Caco-2 (cell line): ENCODE measurements around the gene GP9. TPM values are rescaled to one million over a fixed set of nuclear protein-coding genes. Genes with fewer than 3 reads are reported as not detected.

Experiments used
- BruUV-seq: library from RNA; stranded (reverse); fragments of 400-500 nt; replicated peaks from 2 replicates; lab custom pipeline; 2021; lab: Mats Ljungman, UMichigan
- CTCF ChIA-PET: fragments of 300-600 bp; sonication (Branson Sonifier 250); formaldehyde crosslinking; loops from one replicate; lab custom pipeline; 2022; ENCODE audit warnings: antibody characterized with exemption; lab: Charles Lee
- POLR2A ChIA-PET: fragments of 300-600 bp; sonication (Branson Sonifier 250); formaldehyde crosslinking; loops from one replicate; lab custom pipeline; 2022; ENCODE audit warnings: antibody characterized with exemption; lab: Charles Lee
- DNase-seq, 2 experiments: peaks; one replicate each; pipeline versions ENCODE4 v3.0.0 to v3.0.0-alpha.2; 2020 to 2022
- H3K27me3 ChIP-seq: replicated peaks from 2 replicates; pipeline ENCODE4 v1.6.0; 2011; ENCODE audit warnings: low read length; ENCODE audit not compliant: control insufficient read depth, insufficient read depth
- H3K36me3 ChIP-seq: 2 replicates; pipeline ENCODE4 v1.5.1; 2011; ENCODE audit warnings: low read length; ENCODE audit not compliant: control insufficient read depth, insufficient read depth
- H3K4me1 ChIP-seq: fragments of 250-450 bp; sonication (Bioruptor Pico); 2 replicates; pipeline ENCODE4 v1.5.1; 2020; ENCODE audit warnings: mild to moderate bottlenecking
- H3K4me3 ChIP-seq: 2 replicates; pipeline ENCODE4 v1.5.1; 2011; ENCODE audit warnings: low read depth, mild to moderate bottlenecking, control low read depth, low read length
- H3K9me3 ChIP-seq: fragments of 250-450 bp; sonication (Bioruptor Pico); 2 replicates; pipeline ENCODE4 v1.5.1; 2020; ENCODE audit warnings: mild to moderate bottlenecking, moderate library complexity
- H3K27ac Mint-ChIP-seq: one replicate; pipeline ENCODE4 v1.8.0; 2022; ENCODE audit warnings: mixed read lengths; ENCODE audit not compliant: unreplicated experiment
- H3K27me3 Mint-ChIP-seq: one replicate; pipeline ENCODE4 v1.8.0; 2022; ENCODE audit warnings: mixed read lengths; ENCODE audit not compliant: insufficient read depth, unreplicated experiment
- H3K36me3 Mint-ChIP-seq: one replicate; pipeline ENCODE4 v1.8.0; 2022; ENCODE audit warnings: mild to moderate bottlenecking, mixed read lengths; ENCODE audit not compliant: insufficient read depth, unreplicated experiment
- H3K4me1 Mint-ChIP-seq: one replicate; pipeline ENCODE4 v1.8.0; 2022; ENCODE audit warnings: low read depth, mixed read lengths; ENCODE audit not compliant: unreplicated experiment
- H3K4me3 Mint-ChIP-seq: one replicate; pipeline ENCODE4 v1.8.0; 2022; ENCODE audit warnings: mild to moderate bottlenecking, moderate library complexity, mixed read lengths; ENCODE audit not compliant: unreplicated experiment
- H3K9me3 Mint-ChIP-seq: one replicate; pipeline ENCODE4 v1.8.0; 2022; ENCODE audit warnings: mixed read lengths; ENCODE audit not compliant: unreplicated experiment
- intact Hi-C: fragments of 100-400 bp; cut with micrococcal nuclease; formaldehyde crosslinking; loops from one replicate; pipeline ENCODE4 v1.10.0; 2022; ENCODE audit not compliant: unreplicated experiment
- total RNA-seq: library from RNA; stranded (reverse); gene quantifications from 2 replicates; pipeline ENCODE4 v1.2.3, GENCODE V29; 2022
- TF ChIP-seq, protein P1 (sequence below), 2 experiments: fragments of 200-600 bp in 1 of 2; IDR thresholded peaks; 1 replicate in 1 of 2; 2 replicates in 1 of 2; pipeline versions ENCODE4 v1.5.1 to v1.8.0; 2011 to 2022; ENCODE audit warnings: antibody characterized with exemption in 1 of 2, control low read depth in 1 of 2, inconsistent platforms in 1 of 2, low read depth in 1 of 2, low read length in 1 of 2, mild to moderate bottlenecking in 1 of 2, moderate library complexity in 1 of 2; ENCODE audit not compliant: insufficient read depth in 1 of 2, severe bottlenecking in 1 of 2, unreplicated experiment in 1 of 2

The GP9 gene
- total RNA-seq, 1 experiment from 2014 or later, result not detected

GRCh38 chr3:129014793-129015345 lies 45.7 kb upstream of the GP9 start:
- H3K4me1 ChIP-seq, result peaks cover 11% of the 10 kb centered on the region; the same call in 1 of the 2 replicates
- Mint-ChIP-seq H3K4me1 (no peaks in the 10 kb centered on the region), H3K36me3 (no peaks in the 10 kb centered on the region), H3K4me3 (no peak overlapping the region), H3K27me3 (no peaks in the 10 kb centered on the region), H3K9me3 (no peaks in the 10 kb centered on the region), H3K27ac (no peak overlapping the region)
- H3K4me3 ChIP-seq, result no peak overlapping the region
- H3K36me3 ChIP-seq, result no peaks in the 10 kb centered on the region
- DNase-seq, result no peak
- intact Hi-C loops, result loop anchor here (5.0 kb wide), 1 partner anchor 43 kb away; no protein-coding TSS in a partner anchor
- POLR2A ChIA-PET, result no interaction called here
- H3K27me3 ChIP-seq, result no peaks in the 10 kb centered on the region
- no peaks in the 10 kb centered on the region for H3K9me3 ChIP-seq
- CTCF ChIA-PET, result no interaction called here
- BruUV-seq, result no TSS peak
- TF ChIP-seq, protein P1, sequence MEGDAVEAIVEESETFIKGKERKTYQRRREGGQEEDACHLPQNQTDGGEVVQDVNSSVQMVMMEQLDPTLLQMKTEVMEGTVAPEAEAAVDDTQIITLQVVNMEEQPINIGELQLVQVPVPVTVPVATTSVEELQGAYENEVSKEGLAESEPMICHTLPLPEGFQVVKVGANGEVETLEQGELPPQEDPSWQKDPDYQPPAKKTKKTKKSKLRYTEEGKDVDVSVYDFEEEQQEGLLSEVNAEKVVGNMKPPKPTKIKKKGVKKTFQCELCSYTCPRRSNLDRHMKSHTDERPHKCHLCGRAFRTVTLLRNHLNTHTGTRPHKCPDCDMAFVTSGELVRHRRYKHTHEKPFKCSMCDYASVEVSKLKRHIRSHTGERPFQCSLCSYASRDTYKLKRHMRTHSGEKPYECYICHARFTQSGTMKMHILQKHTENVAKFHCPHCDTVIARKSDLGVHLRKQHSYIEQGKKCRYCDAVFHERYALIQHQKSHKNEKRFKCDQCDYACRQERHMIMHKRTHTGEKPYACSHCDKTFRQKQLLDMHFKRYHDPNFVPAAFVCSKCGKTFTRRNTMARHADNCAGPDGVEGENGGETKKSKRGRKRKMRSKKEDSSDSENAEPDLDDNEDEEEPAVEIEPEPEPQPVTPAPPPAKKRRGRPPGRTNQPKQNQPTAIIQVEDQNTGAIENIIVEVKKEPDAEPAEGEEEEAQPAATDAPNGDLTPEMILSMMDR (IDR thresholded peaks at IDR 0.05; ENCODE audit: insufficient read depth in 1 of 2, low read depth in 1 of 2, low read length in 1 of 2, severe bottlenecking in 1 of 2, unreplicated experiment in 1 of 2), result no peak

DNA sequence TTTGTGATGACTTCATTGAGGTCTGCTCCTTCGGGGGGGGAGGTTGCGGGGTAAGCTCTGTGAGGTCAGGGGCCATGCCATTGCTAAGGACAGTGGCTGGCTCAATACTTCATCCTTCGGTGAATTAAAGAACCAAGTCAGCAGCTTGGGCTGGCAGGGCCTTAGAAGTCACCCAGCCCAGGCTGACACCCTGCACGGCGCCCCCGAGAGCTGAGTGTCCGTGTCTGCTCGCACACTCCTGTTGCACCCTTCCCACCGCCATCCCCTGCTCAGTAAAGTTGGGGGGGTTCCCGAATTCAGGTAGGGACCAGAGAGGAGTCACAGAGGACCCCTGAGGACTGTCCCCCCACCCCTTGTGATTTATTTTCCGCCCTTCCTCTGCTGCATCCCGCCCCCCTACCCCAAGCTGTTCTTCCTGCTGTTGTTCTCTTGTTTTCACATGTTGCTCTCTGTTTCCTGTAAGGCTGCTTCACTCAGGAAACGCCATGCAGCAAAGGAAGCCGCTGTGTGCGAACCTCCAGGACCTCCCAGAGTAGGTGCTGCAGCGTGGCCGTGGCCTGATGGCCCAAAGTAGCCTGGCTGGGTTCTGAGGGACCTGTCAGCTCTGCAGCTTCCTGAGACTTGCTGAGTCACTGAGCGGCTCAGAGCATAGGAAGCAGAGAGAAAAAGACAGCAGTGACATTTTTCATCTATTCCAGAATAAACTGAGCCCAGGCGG lies 45.0 kb upstream of the GP9 start:
- ChIA-PET POLR2A (no interaction called here), CTCF (interaction anchor here (0.5 to 1.7 kb wide), 6 partner anchors 11 to 91 kb away, joined by 3 to 17 read pairs (median 4); no protein-coding TSS in a partner anchor)
- H3K27me3 Mint-ChIP-seq, result no peaks in the 10 kb centered on the region
- no peaks in the 10 kb centered on the region for H3K9me3 ChIP-seq
- no peaks in the 10 kb centered on the region for H3K4me1 Mint-ChIP-seq
- no peaks in the 10 kb centered on the region for H3K36me3 ChIP-seq
- H3K4me3 Mint-ChIP-seq, result no peak overlapping the region
- peaks cover 11% of the 10 kb centered on the region; the same call in 1 of the 2 replicates for H3K4me1 ChIP-seq
- H3K9me3 Mint-ChIP-seq, result no peaks in the 10 kb centered on the region
- no peak for DNase-seq
- intact Hi-C loops, result loop anchor here (5.0 kb wide), 1 partner anchor 43 kb away; no protein-coding TSS in a partner anchor
- TF ChIP-seq, protein P1 (IDR thresholded peaks at IDR 0.05; ENCODE audit: insufficient read depth in 1 of 2, low read depth in 1 of 2, low read length in 1 of 2, severe bottlenecking in 1 of 2, unreplicated experiment in 1 of 2), result no peak
- no peaks in the 10 kb centered on the region for H3K36me3 Mint-ChIP-seq
- no peak overlapping the region for H3K4me3 ChIP-seq
- no peak overlapping the region for H3K27ac Mint-ChIP-seq
- H3K27me3 ChIP-seq, result no peaks in the 10 kb centered on the region
- BruUV-seq, result no TSS peak

- CTCF ChIA-PET, result interaction anchor here (0.7 to 1.7 kb wide), 8 partner anchors 11 to 106 kb away, joined by 3 to 17 read pairs (median 4); partner anchors contain the start of gene RAB43
- no peak overlapping the region for H3K27ac Mint-ChIP-seq
- no peaks in the 10 kb centered on the region for H3K9me3 Mint-ChIP-seq
- no peaks in the 10 kb centered on the region for H3K36me3 Mint-ChIP-seq
- peak in 1 of 2 experiments; percentile 30 for DNase-seq
- Histone ChIP-seq H3K36me3 (no peaks in the 10 kb centered on the region), H3K27me3 (no peaks in the 10 kb centered on the region), H3K4me3 (no peak overlapping the region), H3K4me1 (peaks cover 11% of the 10 kb centered on the region; the same call in 1 of the 2 replicates), H3K9me3 (no peaks in the 10 kb centered on the region)
- POLR2A ChIA-PET, result no interaction called here
- H3K27me3 Mint-ChIP-seq, result no peaks in the 10 kb centered on the region
- no peak overlapping the region for H3K4me3 Mint-ChIP-seq
- no TSS peak for BruUV-seq
- intact Hi-C loops, result loop anchor here (5.0 kb wide), 1 partner anchor 44 kb away; no protein-coding TSS in a partner anchor
- no peaks in the 10 kb centered on the region for H3K4me1 Mint-ChIP-seq
- TF ChIP-seq, protein P1 (IDR thresholded peaks at IDR 0.05; ENCODE audit: insufficient read depth in 1 of 2, low read depth in 1 of 2, low read length in 1 of 2, severe bottlenecking in 1 of 2, unreplicated experiment in 1 of 2), result no peak
Observed at GRCh38 chr3:129016356-129016719, 44.2 kb upstream of the GP9 start.
